ENCODE measurements around the gene FITM1.
A peak's percentile ranks its signal among the peaks of the same experiment; 100 is the strongest.

Gene FITM1

GRCh38 chr14:24130380-24130716, at the start of gene FITM1:
TSS of gene FITM1 (plus strand) at chr14:24130659. CDS start at chr14:24131564, 905 bp downstream.
- TF ChIP-seq LEF1 (IDR thresholded peaks at IDR 0.05; ENCODE audit: borderline replicate concordance) (no peak), CTBP1 (IDR thresholded peaks at IDR 0.05; ENCODE audit: borderline replicate concordance) (no peak), FOXK2 (IDR thresholded peaks at IDR 0.05) (no peak), TARDBP (IDR thresholded peaks at IDR 0.05) (no peak), BHLHE40 (IDR thresholded peaks at IDR 0.05; ENCODE audit: borderline replicate concordance) (no peak), NFRKB (IDR thresholded peaks at IDR 0.05) (no peak), PKNOX1 (IDR thresholded peaks at IDR 0.05) (no peak), HDGF (IDR thresholded peaks at IDR 0.05; ENCODE audit: borderline replicate concordance) (no peak), SP1 (IDR thresholded peaks at IDR 0.05) (no peak), L3MBTL2 (conservative IDR thresholded peaks at IDR 0.05) (no peak), ZNF384 (IDR thresholded peaks at IDR 0.05) (no peak), FOXM1 (IDR thresholded peaks at IDR 0.05; ENCODE audit: borderline replicate concordance) (no peak), ARNT (IDR thresholded peaks at IDR 0.05) (no peak), FOXA1 (IDR thresholded peaks at IDR 0.05) (no peak), SUZ12 (IDR thresholded peaks at IDR 0.05) (no peak), ELF4 (IDR thresholded peaks at IDR 0.05) (no peak)
- CTCF ChIA-PET: no interaction called here
- POLR2A ChIA-PET: interaction anchor here (1.3 to 2.2 kb wide), 2 partner anchors 11 to 37 kb away, joined by 3 to 6 read pairs; partner anchors contain the start of genes EMC9 and PCK2
- no peak for DNase-seq (ENCODE audit: extremely low spot score)

- TF ChIP-seq L3MBTL2 (conservative IDR thresholded peaks at IDR 0.05) (peak; percentile 21; the same call in 1 of the 2 replicates), FOXA1 (IDR thresholded peaks at IDR 0.05) (no peak)
- CTCF ChIA-PET: interaction anchor here (0.6 to 3.9 kb wide), 5 partner anchors 10 to 80 kb away, joined by 3 to 36 read pairs (median 13); partner anchors contain the start of genes DCAF11, IRF9 and NRL
- peak; percentile 62 for DNase-seq (ENCODE audit: extremely low spot score)
- POLR2A ChIA-PET: interaction anchor here (0.8 to 6.4 kb wide), 16 partner anchors 8 to 67 kb away, joined by 3 to 76 read pairs (median 5); partner anchors contain the start of genes CARMIL3, DCAF11, EMC9 and NRL
Observed at GRCh38 chr14:24080888-24081738, 49.3 kb upstream of the FITM1 start.

GRCh38 chr14:24081739-24082211, 48.7 kb upstream of the FITM1 start:
- ChIA-PET CTCF (interaction anchor here (0.7 to 3.9 kb wide), 4 partner anchors 9 to 27 kb away, joined by 4 to 36 read pairs (median 17); no protein-coding TSS in a partner anchor), POLR2A (interaction anchor here (0.9 to 6.4 kb wide), 8 partner anchors 8 to 32 kb away, joined by 3 to 76 read pairs (median 6); partner anchors contain the start of genes DCAF11, NRL and PCK2)
- DNase-seq (ENCODE audit: extremely low spot score): no peak
- TF ChIP-seq PKNOX1 (IDR thresholded peaks at IDR 0.05) (no peak), HDGF (IDR thresholded peaks at IDR 0.05; ENCODE audit: borderline replicate concordance) (no peak), L3MBTL2 (conservative IDR thresholded peaks at IDR 0.05) (no peak), ARNT (IDR thresholded peaks at IDR 0.05) (no peak), TARDBP (IDR thresholded peaks at IDR 0.05) (no peak), FOXA1 (IDR thresholded peaks at IDR 0.05) (no peak), CTBP1 (IDR thresholded peaks at IDR 0.05; ENCODE audit: borderline replicate concordance) (no peak), LEF1 (IDR thresholded peaks at IDR 0.05; ENCODE audit: borderline replicate concordance) (no peak), NFRKB (IDR thresholded peaks at IDR 0.05) (no peak), BHLHE40 (IDR thresholded peaks at IDR 0.05; ENCODE audit: borderline replicate concordance) (no peak), SUZ12 (IDR thresholded peaks at IDR 0.05) (no peak), FOXM1 (IDR thresholded peaks at IDR 0.05; ENCODE audit: borderline replicate concordance) (no peak), ZNF384 (IDR thresholded peaks at IDR 0.05) (no peak), SP1 (IDR thresholded peaks at IDR 0.05) (no peak), FOXK2 (IDR thresholded peaks at IDR 0.05) (no peak), ELF4 (IDR thresholded peaks at IDR 0.05) (no peak)

DNA sequence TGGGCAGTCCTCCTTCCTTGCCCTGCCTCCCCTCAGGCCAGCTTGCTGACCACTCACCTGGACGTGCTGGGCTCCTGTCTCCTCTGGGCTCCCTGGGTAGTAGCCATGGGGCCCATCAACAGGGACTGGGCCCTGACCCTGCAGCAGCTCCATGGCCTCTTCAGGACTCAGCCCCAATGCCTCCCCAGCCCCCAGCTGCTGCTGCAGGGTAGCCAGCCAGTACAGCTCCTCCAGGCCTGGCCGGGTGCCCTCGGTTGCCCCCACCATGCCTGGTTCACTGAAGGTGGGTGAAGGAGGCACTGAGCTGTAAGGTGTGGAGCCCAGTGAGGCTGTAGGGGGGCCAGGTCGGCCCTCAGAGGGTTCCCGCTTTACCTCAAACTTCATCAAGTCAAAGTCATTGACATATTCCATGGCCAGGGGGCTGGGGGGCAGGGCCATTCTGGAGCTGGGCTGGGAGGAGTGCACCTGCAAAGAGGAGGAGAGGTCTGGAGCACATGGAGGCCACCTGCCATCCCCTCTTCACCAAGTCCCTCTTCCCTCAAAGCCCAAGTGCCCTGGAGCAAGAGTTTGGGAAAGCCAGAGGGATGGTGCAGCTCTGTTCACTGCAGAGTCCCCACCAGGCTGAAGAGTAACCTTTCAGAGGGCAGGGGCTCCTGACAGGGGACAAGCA, 47.9 kb upstream of the FITM1 start:
- no peak for DNase-seq (ENCODE audit: extremely low spot score)
- POLR2A ChIA-PET: interaction anchor here (1.3 to 6.4 kb wide), 5 partner anchors 12 to 32 kb away, joined by 3 to 76 read pairs (median 10); partner anchors contain the start of genes DCAF11, NRL and PCK2
- TF ChIP-seq SP1 (IDR thresholded peaks at IDR 0.05) (no peak), ARNT (IDR thresholded peaks at IDR 0.05) (no peak), FOXM1 (IDR thresholded peaks at IDR 0.05; ENCODE audit: borderline replicate concordance) (no peak), SUZ12 (IDR thresholded peaks at IDR 0.05) (no peak), LEF1 (IDR thresholded peaks at IDR 0.05; ENCODE audit: borderline replicate concordance) (no peak), NFRKB (IDR thresholded peaks at IDR 0.05) (no peak)
- CTCF ChIA-PET: interaction anchor here (0.6 to 3.9 kb wide), 5 partner anchors 8 to 44 kb away, joined by 3 to 36 read pairs (median 4); partner anchors contain the start of gene CPNE6

DNA sequence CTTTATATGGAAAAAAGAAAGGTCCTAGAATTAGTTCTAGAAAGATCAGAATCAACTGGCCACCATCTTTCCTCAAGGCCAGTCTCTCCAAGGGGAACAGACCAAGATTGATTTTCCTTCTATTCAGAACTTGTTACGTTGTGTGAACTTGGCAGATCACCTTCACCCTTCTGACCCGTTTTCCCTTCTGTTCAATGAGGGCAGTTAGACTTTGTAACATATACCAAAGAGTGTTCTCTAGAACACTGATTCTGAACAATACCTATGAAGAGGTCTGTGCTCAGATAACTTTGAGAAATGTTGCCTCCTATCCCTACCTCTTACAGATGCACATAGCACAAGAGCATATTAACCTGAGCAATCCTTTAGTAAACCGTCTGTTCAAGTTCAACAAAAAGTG, 47.0 kb upstream of the FITM1 start:
- ChIA-PET CTCF (no interaction called here), POLR2A (interaction anchor here (2.0 to 6.4 kb wide), 3 partner anchors 11 to 31 kb away, joined by 8 to 76 read pairs (median 8); partner anchors contain the start of genes CARMIL3, DCAF11, NRL and PCK2)
- DNase-seq (ENCODE audit: extremely low spot score): no peak
- no peak for TF ChIP-seq BHLHE40 (IDR thresholded peaks at IDR 0.05; ENCODE audit: borderline replicate concordance)
- TF ChIP-seq LEF1 (IDR thresholded peaks at IDR 0.05; ENCODE audit: borderline replicate concordance): no peak
- no peak for TF ChIP-seq CTBP1 (IDR thresholded peaks at IDR 0.05; ENCODE audit: borderline replicate concordance)
- TF ChIP-seq ZNF384 (IDR thresholded peaks at IDR 0.05): no peak
- TF ChIP-seq NFRKB (IDR thresholded peaks at IDR 0.05): no peak
- no peak for TF ChIP-seq FOXM1 (IDR thresholded peaks at IDR 0.05; ENCODE audit: borderline replicate concordance)
- no peak for TF ChIP-seq ELF4 (IDR thresholded peaks at IDR 0.05)
- no peak for TF ChIP-seq TARDBP (IDR thresholded peaks at IDR 0.05)
- TF ChIP-seq PKNOX1 (IDR thresholded peaks at IDR 0.05): no peak
- TF ChIP-seq SUZ12 (IDR thresholded peaks at IDR 0.05): no peak
- TF ChIP-seq FOXA1 (IDR thresholded peaks at IDR 0.05): no peak
- no peak for TF ChIP-seq FOXK2 (IDR thresholded peaks at IDR 0.05)
- TF ChIP-seq HDGF (IDR thresholded peaks at IDR 0.05; ENCODE audit: borderline replicate concordance): no peak
- no peak for TF ChIP-seq L3MBTL2 (conservative IDR thresholded peaks at IDR 0.05)
- TF ChIP-seq ARNT (IDR thresholded peaks at IDR 0.05): no peak
- no peak for TF ChIP-seq SP1 (IDR thresholded peaks at IDR 0.05)
